Mesenchymal stem cell (in vitro differentiated cells and primary cell): ENCODE results near the gene CRISPLD2.
"Not testable (repeated sequence)": the region's sequence is repeated elsewhere in the genome, so short reads cannot be mapped to it uniquely, and the experiment has no call there.

Source experiments
- DNase-seq: peaks from one replicate; pipeline ENCODE4 v3.0.0-alpha.2; 2013
- H2AFZ ChIP-seq: one replicate; pipeline ENCODE4 v1.6.1; 2013; ENCODE audit warnings: low read depth, mild to moderate bottlenecking, control low read depth, inconsistent platforms, low read length, moderate library complexity
- H2AK5ac ChIP-seq: 2 replicates; pipeline ENCODE4 v1.6.1; 2013; ENCODE audit warnings: low read length, moderate library complexity, mild to moderate bottlenecking, inconsistent platforms; ENCODE audit not compliant: severe bottlenecking
- H2BK120ac ChIP-seq: one replicate; pipeline ENCODE4 v1.6.1; 2013; ENCODE audit warnings: low read depth, mild to moderate bottlenecking, inconsistent platforms, low read length, moderate library complexity
- H2BK12ac ChIP-seq, 2 experiments: one replicate each; pipeline ENCODE4 v1.6.1; 2013; ENCODE audit warnings: inconsistent platforms in 2 of 2, low read length in 2 of 2, mild to moderate bottlenecking in 2 of 2, moderate library complexity in 2 of 2, control low read depth in 1 of 2
- H2BK15ac ChIP-seq: one replicate; pipeline ENCODE4 v1.6.1; 2013; ENCODE audit warnings: mild to moderate bottlenecking, low read depth, inconsistent platforms; ENCODE audit not compliant: poor library complexity, severe bottlenecking
- H2BK5ac ChIP-seq: 2 replicates; pipeline ENCODE4 v1.6.1; 2013; ENCODE audit warnings: low read depth, mild to moderate bottlenecking, low read length, control low read depth, inconsistent platforms; ENCODE audit not compliant: poor library complexity, severe bottlenecking
- H3K14ac ChIP-seq, 2 experiments: one replicate each; pipeline ENCODE4 v1.6.1; 2013; ENCODE audit warnings: inconsistent platforms in 2 of 2, low read length in 2 of 2, control low read depth in 1 of 2, mild to moderate bottlenecking in 1 of 2, moderate library complexity in 1 of 2
- H3K18ac ChIP-seq, 2 experiments: one replicate each; pipeline ENCODE4 v1.6.1; 2013; ENCODE audit warnings: inconsistent platforms in 2 of 2, low read length in 2 of 2, control low read depth in 1 of 2, low read depth in 1 of 2, mild to moderate bottlenecking in 1 of 2
- H3K23ac ChIP-seq, 2 experiments: one replicate each; pipeline ENCODE4 v1.6.1; 2013; ENCODE audit warnings: inconsistent platforms in 2 of 2, low read length in 2 of 2, mild to moderate bottlenecking in 2 of 2, moderate library complexity in 2 of 2, control low read depth in 1 of 2
- H3K27ac ChIP-seq: 2 replicates; pipeline ENCODE4 v1.5.1; 2013; ENCODE audit warnings: mild to moderate bottlenecking, moderate library complexity, low read length, control low read depth, inconsistent platforms; ENCODE audit not compliant: poor library complexity, severe bottlenecking
- H3K27me3 ChIP-seq, 2 experiments: 2 replicates each; pipeline versions ENCODE4 v1.6.1 to v1.7.0; 2013; ENCODE audit warnings: low read length in 2 of 2, mild to moderate bottlenecking in 2 of 2, moderate library complexity in 2 of 2, control low read depth in 1 of 2, inconsistent platforms in 1 of 2; ENCODE audit not compliant: control insufficient read depth in 1 of 2, insufficient read depth in 1 of 2
- H3K36me3 ChIP-seq, 2 experiments: 2 replicates each; pipeline versions ENCODE4 v1.6.1 to v1.7.0; 2013; ENCODE audit warnings: low read length in 2 of 2, control low read depth in 1 of 2, inconsistent platforms in 1 of 2, low read depth in 1 of 2, mild to moderate bottlenecking in 1 of 2; ENCODE audit not compliant: insufficient read depth in 2 of 2, control insufficient read depth in 1 of 2
- H3K4ac ChIP-seq, 2 experiments: one replicate each; pipeline ENCODE4 v1.6.1; 2013; ENCODE audit warnings: inconsistent platforms in 2 of 2, low read length in 2 of 2, mild to moderate bottlenecking in 2 of 2, moderate library complexity in 2 of 2, control low read depth in 1 of 2, low read depth in 1 of 2
- H3K4me1 ChIP-seq: 2 replicates; pipeline ENCODE4 v1.6.1; 2013; ENCODE audit warnings: low read depth, low read length, control low read depth; ENCODE audit not compliant: control insufficient read depth, insufficient read depth
- H3K4me2 ChIP-seq: 2 replicates; pipeline ENCODE4 v1.6.1; 2013; ENCODE audit warnings: low read length, mild to moderate bottlenecking, inconsistent platforms; ENCODE audit not compliant: poor library complexity, severe bottlenecking
- H3K4me3 ChIP-seq, 2 experiments: 2 replicates each; pipeline versions ENCODE4 v1.5.1 to v1.7.0; 2013; ENCODE audit warnings: low read length in 2 of 2, mild to moderate bottlenecking in 2 of 2, control low read depth in 1 of 2, low read depth in 1 of 2; ENCODE audit not compliant: insufficient read depth in 1 of 2
- H3K79me1 ChIP-seq: replicated peaks from 2 replicates; pipeline ENCODE4 v1.6.1; 2013; ENCODE audit warnings: mild to moderate bottlenecking, control low read depth, low read length, inconsistent platforms; ENCODE audit not compliant: poor library complexity, severe bottlenecking
- H3K9ac ChIP-seq: 2 replicates; pipeline ENCODE4 v1.7.0; 2013; ENCODE audit warnings: mild to moderate bottlenecking, low read length, moderate library complexity
- H3K9me3 ChIP-seq: 2 replicates; pipeline ENCODE4 v1.7.0; 2013; ENCODE audit warnings: mild to moderate bottlenecking, low read length; ENCODE audit not compliant: control insufficient read depth
- H4K8ac ChIP-seq: one replicate; pipeline ENCODE4 v1.6.1; 2013; ENCODE audit warnings: inconsistent platforms, mild to moderate bottlenecking, low read length, moderate library complexity
- H4K91ac ChIP-seq: one replicate; pipeline ENCODE4 v1.6.1; 2013; ENCODE audit warnings: mild to moderate bottlenecking, low read length, inconsistent platforms
- WGBS: methylation state at CpG from one replicate; pipeline ENCODE4 v1.1.7; 2013; ENCODE audit warnings: mixed read lengths; 5-methylcytosine and 5-hydroxymethylcytosine counted together

The CRISPLD2 gene

GRCh38 chr16:84851192-84852127, 31.7 kb downstream of the CRISPLD2 start:
- no peaks in the 10 kb centered on the region for H3K79me1 ChIP-seq
- peak overlapping the region; percentile 3 for H3K4me2 ChIP-seq
- no peak overlapping the region for H3K9ac ChIP-seq
- H3K36me3 ChIP-seq = no peaks in the 10 kb centered on the region
- peak overlapping the region; percentile 3 for H2AK5ac ChIP-seq
- H3K4me1 ChIP-seq = peaks cover 33% of the 10 kb centered on the region
- no peak overlapping the region for H4K91ac ChIP-seq
- 75% methylated on average over 18 of the region's 18 CpGs for WGBS
- no peaks in the 10 kb centered on the region for H3K27me3 ChIP-seq
- H3K27ac ChIP-seq = peak overlapping the region; percentile 78
- H2AFZ ChIP-seq = no peak overlapping the region
- H3K4me3 ChIP-seq = no peak overlapping the region
- H2BK12ac ChIP-seq = no peak overlapping the region
- H2BK15ac ChIP-seq = no peak overlapping the region
- DNase-seq = peak; percentile 87
- no peak overlapping the region for H2BK5ac ChIP-seq
- H3K23ac ChIP-seq = no peak overlapping the region
- H3K14ac ChIP-seq = no peak overlapping the region
- H2BK120ac ChIP-seq = no peak overlapping the region
- H3K9me3 ChIP-seq = peaks cover 5% of the 10 kb centered on the region
- no peak overlapping the region for H4K8ac ChIP-seq
- no peak overlapping the region for H3K18ac ChIP-seq
- no peak overlapping the region for H3K4ac ChIP-seq

GRCh38 chr16:84853534-84853933, 33.7 kb downstream of the CRISPLD2 start:
- 84% methylated on average over 16 of the region's 16 CpGs for WGBS

GRCh38 chr16:84854759-84855158, 35.0 kb downstream of the CRISPLD2 start:
- Histone ChIP-seq H3K9ac (no peak overlapping the region), H2AK5ac (no peak overlapping the region), H4K8ac (no peak overlapping the region), H2AFZ (no peak overlapping the region), H2BK120ac (no peak overlapping the region), H3K36me3 (no peaks in the 10 kb centered on the region), H2BK15ac (no peak overlapping the region), H3K27me3 (no peaks in the 10 kb centered on the region), H3K4me3 (no peak overlapping the region), H3K79me1 (no peaks in the 10 kb centered on the region), H2BK12ac (no peak overlapping the region), H3K23ac (no peak overlapping the region), H4K91ac (no peak overlapping the region), H3K4ac (no peak overlapping the region), H3K18ac (peak overlapping the region in 1 of 2 experiments; percentile 5), H3K27ac (no peak overlapping the region), H3K4me2 (no peak overlapping the region), H3K14ac (no peak overlapping the region), H3K9me3 (peaks cover 18% of the 10 kb centered on the region), H2BK5ac (no peak overlapping the region), H3K4me1 (peaks cover 22% of the 10 kb centered on the region)
- 70% methylated on average over 11 of the region's 11 CpGs for WGBS
- peak; percentile 78 for DNase-seq

More at GRCh38 chr16:84853534-84853933, 33.7 kb downstream of the CRISPLD2 start:
- H3K79me1 ChIP-seq = no peaks in the 10 kb centered on the region
- peaks cover 27% of the 10 kb centered on the region for H3K4me1 ChIP-seq
- H3K27me3 ChIP-seq = no peaks in the 10 kb centered on the region
- peak overlapping the region; percentile 29 for H2AK5ac ChIP-seq
- no peak overlapping the region for H3K23ac ChIP-seq
- H4K91ac ChIP-seq = no peak overlapping the region
- no peak overlapping the region for H3K14ac ChIP-seq
- peak overlapping the region; percentile 70 for H2BK15ac ChIP-seq
- no peak overlapping the region for H3K27ac ChIP-seq
- no peak overlapping the region for H3K9ac ChIP-seq
- H2AFZ ChIP-seq = no peak overlapping the region
- no peak overlapping the region for H2BK5ac ChIP-seq
- DNase-seq = no peak
- no peak overlapping the region for H2BK12ac ChIP-seq
- no peak overlapping the region for H3K4me2 ChIP-seq
- H3K18ac ChIP-seq = no peak overlapping the region
- no peak overlapping the region for H4K8ac ChIP-seq
- H3K36me3 ChIP-seq = no peaks in the 10 kb centered on the region
- no peak overlapping the region for H3K4ac ChIP-seq
- no peak overlapping the region for H3K4me3 ChIP-seq
- H2BK120ac ChIP-seq = no peak overlapping the region
- peaks cover 7% of the 10 kb centered on the region for H3K9me3 ChIP-seq

GRCh38 chr16:84855435-84856202, 35.8 kb downstream of the CRISPLD2 start:
- not testable (repeated sequence) for H3K4ac ChIP-seq, H2AFZ ChIP-seq, H3K14ac ChIP-seq, H3K18ac ChIP-seq, H3K4me3 ChIP-seq, H3K27ac ChIP-seq, H4K91ac ChIP-seq, H3K9ac ChIP-seq, H2BK15ac ChIP-seq, DNase-seq, H2AK5ac ChIP-seq, H2BK120ac ChIP-seq, H3K27me3 ChIP-seq, H2BK5ac ChIP-seq, H3K23ac ChIP-seq, H3K4me2 ChIP-seq, H4K8ac ChIP-seq, H3K79me1 ChIP-seq, H3K36me3 ChIP-seq, H2BK12ac ChIP-seq
- Histone ChIP-seq H3K9me3 (peaks cover 25% of the 10 kb centered on the region), H3K4me1 (peaks cover 22% of the 10 kb centered on the region)
- WGBS = 94% methylated on average over 2 of the region's 4 CpGs
